Islet precursor cell (in vitro differentiated cells): ENCODE results near the gene NRXN3.

ENCODE experiments used
- DNase-seq: peaks from one replicate; pipeline ENCODE4 v3.0.0-alpha.2; 2018

Gene NRXN3

GRCh38 chr14:78598046-78598920, 428.1 kb downstream of the NRXN3 start:
- DNase-seq: peak; percentile 80

GRCh38 chr14:78605025-78605762, 435.0 kb downstream of the NRXN3 start:
- no peak for DNase-seq

- no peak for DNase-seq
These were observed 435.8 kb downstream of the NRXN3 start for GRCh38 chr14:78605897-78606500.

- DNase-seq: no peak
These were observed 439.0 kb downstream of the NRXN3 start for GRCh38 chr14:78608998-78609787.

GRCh38 chr14:78610994-78611393, 440.8 kb downstream of the NRXN3 start:
- no peak for DNase-seq

- no peak for DNase-seq
These were observed 441.8 kb downstream of the NRXN3 start for GRCh38 chr14:78611796-78612571.

- no peak for DNase-seq
These were observed 442.5 kb downstream of the NRXN3 start for GRCh38 chr14:78612666-78613065.

GRCh38 chr14:78614593-78614992, 444.4 kb downstream of the NRXN3 start:
- DNase-seq: no peak

- DNase-seq: no peak
These were observed 447.6 kb downstream of the NRXN3 start for GRCh38 chr14:78617735-78618134.

GRCh38 chr14:78618368-78618767, 448.2 kb downstream of the NRXN3 start:
- no peak for DNase-seq

GRCh38 chr14:78627114-78627513, 456.9 kb downstream of the NRXN3 start:
- DNase-seq: no peak

- no peak for DNase-seq
These were observed 461.4 kb downstream of the NRXN3 start for GRCh38 chr14:78631551-78631950.

- peak; percentile 81 for DNase-seq
These were observed 463.6 kb downstream of the NRXN3 start for GRCh38 chr14:78633752-78634151.

GRCh38 chr14:78637489-78637888, 467.3 kb downstream of the NRXN3 start:
- DNase-seq: no peak

GRCh38 chr14:78637908-78638475, 467.8 kb downstream of the NRXN3 start:
- DNase-seq: peak; percentile 79

GRCh38 chr14:78638926-78639325, 468.8 kb downstream of the NRXN3 start:
- DNase-seq: peak; percentile 57

- no peak for DNase-seq
These were observed 474.8 kb downstream of the NRXN3 start for GRCh38 chr14:78644824-78645559.

- DNase-seq: no peak
These were observed 482.6 kb downstream of the NRXN3 start for GRCh38 chr14:78652727-78653126.

GRCh38 chr14:78653173-78653572, 483.0 kb downstream of the NRXN3 start:
- no peak for DNase-seq

GRCh38 chr14:78657451-78657850, 487.3 kb downstream of the NRXN3 start:
- no peak for DNase-seq

GRCh38 chr14:78664841-78665240, 494.7 kb downstream of the NRXN3 start:
- no peak for DNase-seq
